HG02571 (cell line): Measurements from ENCODE around the gene SIMC1.

Experiments
- ATAC-seq: cut with Tn5 transposase; IDR thresholded peaks from one replicate; pipeline ENCODE4 v1.9.1; 2021; ENCODE audit warnings: mild to moderate bottlenecking, moderate library complexity; ENCODE audit not compliant: unreplicated experiment

Gene SIMC1

DNA sequence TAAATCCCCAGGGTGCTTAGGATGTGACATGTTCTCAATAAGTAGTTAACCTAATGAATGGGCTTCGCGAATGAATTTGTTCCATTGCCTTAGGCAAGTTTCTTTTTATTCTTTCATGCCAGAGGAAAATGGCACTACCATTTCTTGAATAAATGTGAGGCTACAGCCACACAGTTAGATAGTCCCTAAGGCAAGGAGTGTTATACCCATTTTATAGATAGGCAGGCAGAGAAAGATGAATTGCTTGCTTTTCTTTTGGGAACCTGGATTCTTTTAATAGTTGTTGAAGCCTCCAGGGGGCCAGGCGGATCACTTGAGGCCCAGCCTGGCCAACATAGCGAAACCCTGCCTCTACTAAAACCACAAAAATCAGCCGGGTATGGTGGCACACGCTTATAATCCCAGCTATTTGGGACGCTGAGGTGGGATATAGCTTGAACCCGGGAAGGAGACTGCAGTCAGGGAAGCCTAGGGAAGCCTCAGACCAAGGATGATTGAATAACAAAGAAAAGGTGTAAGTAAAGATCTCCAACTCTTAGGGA lies 149.2 kb downstream of the SIMC1 start:
- no peak for ATAC-seq

DNA sequence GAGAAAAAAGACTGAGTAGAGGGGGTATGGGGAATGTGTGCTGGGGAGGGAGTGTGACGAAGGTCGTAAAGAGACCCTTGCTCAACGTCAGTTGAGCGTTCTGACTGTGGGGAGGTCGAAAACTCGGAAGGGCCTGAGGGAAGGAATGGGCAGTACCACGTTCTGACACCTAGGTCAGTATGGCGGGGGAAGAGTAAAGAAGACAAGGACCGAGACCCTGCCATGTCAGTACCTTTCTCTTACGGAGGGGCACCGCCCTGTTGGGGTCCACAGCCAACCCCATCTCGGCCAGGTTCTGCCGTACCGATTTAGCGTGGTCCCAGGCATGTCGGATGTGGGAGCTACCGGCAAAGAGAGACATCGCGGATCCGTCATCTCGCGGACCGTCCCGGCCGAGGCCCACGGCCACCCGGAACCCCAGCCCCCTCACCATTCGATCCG lies 149.8 kb downstream of the SIMC1 start:
- no peak for ATAC-seq

DNA sequence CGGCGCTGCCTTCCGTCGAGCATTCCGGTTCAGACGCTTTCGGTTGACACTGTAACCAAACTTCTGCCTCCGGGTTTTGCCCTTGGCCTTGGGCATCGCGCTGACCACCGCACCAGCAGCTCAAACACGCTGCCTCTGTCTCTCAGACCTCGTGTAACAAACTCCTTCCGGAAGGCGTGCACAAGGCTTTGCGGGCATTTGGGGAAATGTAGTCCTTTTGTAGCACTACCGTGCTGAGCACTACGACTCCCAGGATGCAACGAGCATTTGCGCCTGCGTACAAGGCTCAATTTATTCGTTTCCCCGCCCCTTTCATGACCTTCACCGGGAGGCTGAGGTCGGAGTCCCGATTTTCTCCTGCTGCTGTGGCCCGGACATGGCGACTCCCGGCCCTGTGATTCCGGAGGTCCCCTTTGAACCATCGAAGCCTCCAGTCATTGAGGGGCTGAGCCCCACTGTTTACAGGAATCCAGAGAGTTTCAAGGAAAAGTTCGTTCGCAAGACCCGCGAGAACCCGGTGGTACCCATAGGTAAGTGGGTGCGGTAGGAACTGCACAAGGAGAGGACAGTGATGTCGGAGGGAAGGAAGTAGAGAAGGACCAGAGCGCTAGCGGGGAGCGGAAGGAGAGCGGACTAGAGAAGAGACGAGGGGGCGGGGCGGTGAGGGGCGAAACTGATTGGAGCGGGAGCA lies 150.4 kb downstream of the SIMC1 start, which contains the start of the genes HIGD2A and NOP16:
TSS of gene HIGD2A (plus strand) at position 308 of the 691 bp plus-strand sequence. CDS start at position 377, 69 bp downstream.
TSS of gene NOP16 (minus strand) at position 155 of the 691 bp plus-strand sequence. CDS start at position 96, 59 bp downstream.
- ATAC-seq, result peak; percentile 88

DNA sequence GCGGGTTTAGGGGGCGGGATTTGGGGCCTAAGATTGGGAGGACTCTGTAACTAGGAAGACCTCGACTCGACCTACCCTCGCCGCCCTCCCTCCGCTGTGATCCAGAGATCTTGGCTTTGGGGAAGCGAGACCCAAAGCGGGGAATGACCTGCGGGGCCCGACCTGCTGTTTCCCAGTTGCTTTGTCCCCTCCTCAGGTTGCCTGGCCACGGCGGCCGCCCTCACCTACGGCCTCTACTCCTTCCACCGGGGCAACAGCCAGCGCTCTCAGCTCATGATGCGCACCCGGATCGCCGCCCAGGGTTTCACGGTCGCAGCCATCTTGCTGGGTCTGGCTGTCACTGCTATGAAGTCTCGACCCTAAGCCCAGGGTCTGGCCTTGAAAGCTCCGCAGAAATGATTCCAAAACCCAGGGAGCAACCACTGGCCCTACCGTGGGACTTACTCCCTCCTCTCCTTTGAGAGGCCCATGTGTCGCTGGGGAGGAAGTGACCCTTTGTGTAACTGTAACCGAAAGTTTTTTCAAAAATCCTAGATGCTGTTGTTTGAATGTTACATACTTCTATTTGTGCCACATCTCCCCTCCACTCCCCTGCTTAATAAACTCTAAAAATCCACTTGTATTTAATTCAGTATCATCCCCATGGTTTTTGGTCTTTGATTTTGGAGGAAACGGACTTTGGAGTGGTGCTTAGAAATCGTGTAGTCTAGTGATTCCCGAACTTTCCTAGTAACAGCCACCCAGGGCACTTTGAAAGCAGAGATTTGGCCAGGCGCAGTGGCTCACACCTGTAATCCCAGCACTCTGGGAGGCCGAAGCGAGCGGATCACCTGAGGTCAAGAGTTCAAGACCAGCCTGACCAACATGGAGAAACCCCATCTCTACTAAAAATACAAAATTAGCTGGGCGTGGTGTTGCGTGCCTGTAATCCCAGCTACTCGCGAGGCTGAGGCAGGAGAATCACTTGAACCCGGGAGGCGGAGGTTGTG lies 151.2 kb downstream of the SIMC1 start:
- ATAC-seq, result peak; percentile 24

DNA sequence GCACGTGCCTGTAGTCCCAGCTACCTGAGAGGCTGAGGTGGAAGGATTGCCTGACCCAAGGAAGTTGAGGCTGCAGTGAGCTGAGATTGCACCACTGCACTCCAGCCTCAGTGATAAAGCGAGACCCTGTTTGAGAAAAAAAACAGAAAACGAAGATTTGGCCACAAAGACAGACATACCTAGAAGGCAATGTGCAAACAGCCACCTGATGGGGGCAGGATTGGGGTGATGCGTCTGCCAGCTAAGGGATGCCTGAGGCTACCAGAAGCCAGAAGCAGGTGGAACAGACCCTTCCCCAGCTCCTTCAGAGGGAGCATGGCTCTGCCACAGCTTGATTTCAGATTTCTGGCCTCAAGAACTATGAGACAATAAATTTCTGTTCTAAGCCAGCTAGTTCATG lies 153.3 kb downstream of the SIMC1 start:
- ATAC-seq, result no peak

DNA sequence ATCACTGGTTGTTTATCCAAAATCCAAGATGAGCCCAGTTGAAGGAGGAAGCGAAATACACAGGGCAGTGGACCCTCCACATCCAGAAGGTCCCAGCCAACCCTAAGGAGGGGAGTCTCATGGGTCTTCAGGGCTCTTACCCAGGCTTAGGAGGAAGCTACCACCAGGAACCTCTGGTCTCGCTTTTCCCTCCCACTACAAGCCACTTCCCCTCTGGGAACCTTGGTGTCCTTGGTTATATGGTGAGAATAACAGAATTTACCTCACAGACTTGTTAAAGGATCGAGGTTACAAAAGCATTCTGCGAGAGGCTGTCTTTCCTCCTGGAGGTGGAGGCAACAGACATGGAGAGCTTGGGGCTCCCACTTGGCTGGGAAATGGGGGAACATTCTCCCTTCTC lies 153.8 kb downstream of the SIMC1 start:
- no peak for ATAC-seq

DNA sequence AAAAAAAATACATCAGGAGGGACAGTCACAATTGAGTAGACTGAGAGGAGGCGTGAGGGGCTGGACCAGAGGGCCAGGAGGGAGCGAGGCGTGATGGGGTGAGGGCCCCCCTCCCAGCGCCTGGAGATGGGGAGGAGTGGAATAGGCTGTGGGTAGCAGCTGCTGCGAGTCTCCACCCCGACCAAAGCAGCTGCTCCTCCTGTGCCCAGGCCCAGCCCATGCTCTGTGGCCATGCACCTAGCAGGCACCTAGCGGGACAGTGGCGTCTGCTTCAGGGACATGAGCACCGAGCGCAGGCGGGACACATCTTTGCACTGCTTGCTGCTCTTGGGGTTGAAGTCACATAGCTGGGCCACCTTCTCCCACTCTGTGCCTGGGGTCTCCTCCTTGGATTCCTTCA lies 154.3 kb downstream of the SIMC1 start:
- no peak for ATAC-seq

DNA sequence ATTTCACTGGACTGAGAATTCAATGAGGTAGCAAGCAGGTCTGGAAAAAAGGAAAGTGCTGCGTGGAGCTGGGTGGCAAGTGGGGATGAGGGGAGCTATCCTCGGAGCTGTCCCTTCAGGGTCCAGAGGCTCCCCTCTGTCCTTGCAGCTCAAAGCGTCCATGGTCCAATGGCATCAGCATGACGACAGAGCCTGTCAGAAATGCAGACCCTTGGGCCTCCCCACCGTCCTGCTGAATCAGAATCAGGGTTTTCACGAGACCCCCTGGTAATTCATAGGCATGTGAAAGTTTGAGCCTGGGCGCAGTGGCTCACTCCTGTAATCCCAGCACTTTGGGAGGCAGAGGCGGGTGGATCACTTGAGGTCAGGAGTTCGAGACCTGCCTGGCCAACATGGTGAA lies 155.9 kb downstream of the SIMC1 start:
- no peak for ATAC-seq

DNA sequence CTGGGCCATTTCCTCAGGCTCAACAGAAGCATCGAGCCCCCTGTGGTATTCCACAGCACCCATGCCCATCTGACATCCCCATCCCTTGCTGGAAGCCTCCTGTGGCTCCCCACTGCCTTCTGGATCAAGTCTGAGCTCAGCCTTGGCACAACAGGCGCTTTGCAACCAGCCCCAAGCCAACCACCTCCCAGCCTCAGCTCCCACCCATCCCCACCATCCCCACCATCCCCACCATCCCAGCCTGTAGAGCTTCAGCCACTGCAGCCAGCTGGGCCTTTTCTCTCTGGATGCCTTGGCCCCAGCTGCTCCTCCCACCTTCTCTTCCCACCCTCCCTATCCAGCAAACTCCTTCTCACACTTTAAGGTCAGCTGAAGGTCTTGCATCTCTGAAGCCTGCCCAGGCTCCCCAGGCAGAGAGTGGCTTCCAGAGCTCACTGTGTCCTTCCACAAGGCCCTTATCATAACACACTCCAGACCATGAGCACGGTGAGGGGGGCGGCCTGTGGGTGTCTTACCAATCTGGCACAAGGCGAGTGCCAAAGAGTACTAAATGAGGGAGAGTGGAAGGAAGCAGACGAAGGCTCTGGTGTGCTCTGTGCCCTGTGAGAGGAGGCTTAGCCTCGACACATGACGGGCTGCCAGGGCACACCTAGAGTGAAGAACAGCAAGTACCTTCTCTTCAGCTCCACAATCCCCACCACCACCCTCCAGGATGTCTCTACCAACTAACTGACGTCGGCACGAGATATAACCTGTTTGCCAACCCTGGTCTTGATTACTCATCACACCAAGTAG lies 156.9 kb downstream of the SIMC1 start:
- ATAC-seq, result no peak
